Prostate gland (tissue), 2 donors: Measurements from ENCODE around the gene ICOS. TPM values are rescaled to one million over a fixed set of nuclear protein-coding genes. Genes with fewer than 3 reads are reported as not detected.

Source experiments
- DNase-seq: peaks from one replicate; pipeline ENCODE4 v3.0.0-alpha.2; 2019; ENCODE audit warnings: low spot score
- H3K27ac ChIP-seq, 2 donors: fragments of 200-600 bp; sonication (generic); 2 replicates each; pipeline ENCODE4 v1.5.1; 2017 to 2019
- H3K27me3 ChIP-seq: fragments of 200-600 bp; sonication (generic); replicated peaks from 2 replicates; pipeline ENCODE4 v1.5.1; 2019; ENCODE audit not compliant: insufficient read depth
- H3K36me3 ChIP-seq, 2 donors: fragments of 200-600 bp; sonication (generic); 1 replicate in 1 of 2; 2 replicates in 1 of 2; pipeline versions ENCODE4 v1.5.1 to v1.8.1; 2017 to 2019
- H3K4me1 ChIP-seq: fragments of 200-600 bp; sonication (generic); replicated peaks from 2 replicates; pipeline ENCODE4 v1.5.1; 2019
- H3K4me3 ChIP-seq, 2 donors: fragments of 200-600 bp; sonication (generic); 2 replicates each; pipeline ENCODE4 v1.5.1; 2017 to 2019
- H3K9me3 ChIP-seq: fragments of 200-600 bp; sonication (generic); 2 replicates; pipeline ENCODE4 v1.5.1; 2017
- POLR2A ChIP-seq: fragments of 450-650 bp; IDR thresholded peaks from one replicate; pipeline ENCODE4 v1.6.1; 2016; ENCODE audit warnings: antibody characterized with exemption, mild to moderate bottlenecking
- POLR2AphosphoS5 ChIP-seq: sonication (generic); formaldehyde crosslinking; IDR thresholded peaks from one replicate; pipeline ENCODE4 v1.6.1; 2017; ENCODE audit warnings: antibody characterized with exemption
- WGBS: methylation state at CpG from one replicate; pipeline ENCODE4 v1.1.5; 2018; 5-methylcytosine and 5-hydroxymethylcytosine counted together
- intact Hi-C: fragments of 100-400 bp; cut with DNase I; formaldehyde crosslinking; loops from one replicate; pipeline ENCODE4 v1.14.2; 2022
- total RNA-seq, 2 donors: library from RNA; depleted of rRNA; stranded (reverse); fragments of >200 nt; gene quantifications; one replicate each; pipeline ENCODE4 v1.1.0, GENCODE V29; 2016
- TF ChIP-seq, protein P1 (sequence below), 4 experiments: fragments of 200-600 bp in 2 of 4; fragments of 450-650 bp in 2 of 4; sonication (generic) in 2 of 4; IDR thresholded peaks; 1 replicate in 3 of 4; 2 replicates in 1 of 4; pipeline ENCODE4 v1.5.1; 2016 to 2019; ENCODE audit warnings: antibody characterized with exemption in 4 of 4, mild to moderate bottlenecking in 2 of 4, moderate library complexity in 2 of 4

ICOS gene
- total RNA-seq, 2 donors from 2014 or later = 0.09 TPM; not detected in 1

DNA sequence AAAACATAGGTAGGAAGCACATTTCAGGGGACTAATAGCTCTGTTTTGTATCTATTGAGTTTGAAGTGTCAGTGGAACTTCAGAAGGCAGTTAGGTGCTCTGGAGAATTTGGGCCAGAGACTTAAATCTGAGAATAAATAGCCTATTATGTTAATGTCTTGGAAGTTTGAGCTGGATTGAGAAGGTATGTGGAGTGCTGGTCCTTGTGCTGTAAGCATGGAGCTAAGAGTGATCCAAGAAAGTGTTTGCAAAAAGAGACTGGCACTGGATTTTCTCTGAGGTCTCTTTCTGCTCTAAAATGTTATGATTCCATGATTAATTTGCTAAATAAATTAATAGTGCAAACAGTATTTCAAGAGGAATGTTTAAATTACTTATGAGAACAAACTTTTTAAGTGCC lies 63.3 kb downstream of the ICOS start:
- Histone ChIP-seq H3K36me3 (no peaks in the 10 kb centered on the region), H3K4me1 (peaks cover 7% of the 10 kb centered on the region), H3K4me3 (no peak overlapping the region), H3K27ac (no peak overlapping the region), H3K9me3 (no peaks in the 10 kb centered on the region), H3K27me3 (no peaks in the 10 kb centered on the region)
- intact Hi-C loops = no loop called here
- DNase-seq = no peak
- TF ChIP-seq, protein P1, sequence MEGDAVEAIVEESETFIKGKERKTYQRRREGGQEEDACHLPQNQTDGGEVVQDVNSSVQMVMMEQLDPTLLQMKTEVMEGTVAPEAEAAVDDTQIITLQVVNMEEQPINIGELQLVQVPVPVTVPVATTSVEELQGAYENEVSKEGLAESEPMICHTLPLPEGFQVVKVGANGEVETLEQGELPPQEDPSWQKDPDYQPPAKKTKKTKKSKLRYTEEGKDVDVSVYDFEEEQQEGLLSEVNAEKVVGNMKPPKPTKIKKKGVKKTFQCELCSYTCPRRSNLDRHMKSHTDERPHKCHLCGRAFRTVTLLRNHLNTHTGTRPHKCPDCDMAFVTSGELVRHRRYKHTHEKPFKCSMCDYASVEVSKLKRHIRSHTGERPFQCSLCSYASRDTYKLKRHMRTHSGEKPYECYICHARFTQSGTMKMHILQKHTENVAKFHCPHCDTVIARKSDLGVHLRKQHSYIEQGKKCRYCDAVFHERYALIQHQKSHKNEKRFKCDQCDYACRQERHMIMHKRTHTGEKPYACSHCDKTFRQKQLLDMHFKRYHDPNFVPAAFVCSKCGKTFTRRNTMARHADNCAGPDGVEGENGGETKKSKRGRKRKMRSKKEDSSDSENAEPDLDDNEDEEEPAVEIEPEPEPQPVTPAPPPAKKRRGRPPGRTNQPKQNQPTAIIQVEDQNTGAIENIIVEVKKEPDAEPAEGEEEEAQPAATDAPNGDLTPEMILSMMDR (IDR thresholded peaks at IDR 0.05) = no peak
- TF ChIP-seq POLR2AphosphoS5 = no peak
- TF ChIP-seq POLR2A = no peak

DNA sequence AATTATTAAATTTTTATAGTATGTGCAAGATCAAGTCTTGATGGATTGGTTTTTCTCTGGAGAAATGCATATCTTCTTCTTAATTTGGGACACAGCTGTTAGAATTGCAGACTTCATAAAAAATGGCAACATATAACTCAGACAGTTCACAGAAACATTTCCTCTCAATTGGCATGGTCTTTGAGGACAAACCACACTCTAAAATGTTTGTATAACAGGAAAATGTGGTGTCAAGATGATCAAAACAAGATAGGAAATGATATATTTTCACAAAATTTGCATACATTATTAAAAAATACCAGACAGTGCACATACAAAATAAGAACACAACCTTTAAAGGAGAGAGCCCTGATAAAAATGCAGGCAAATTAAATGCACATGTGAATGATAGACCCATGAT lies 63.9 kb downstream of the ICOS start:
- H3K9me3 ChIP-seq = no peaks in the 10 kb centered on the region
- intact Hi-C loops = no loop called here
- H3K36me3 ChIP-seq = no peaks in the 10 kb centered on the region
- no peak for DNase-seq
- no peak for TF ChIP-seq POLR2A
- TF ChIP-seq POLR2AphosphoS5 = no peak
- TF ChIP-seq, protein P1 (IDR thresholded peaks at IDR 0.05) = no peak
- H3K4me1 ChIP-seq = peaks cover 7% of the 10 kb centered on the region
- no peaks in the 10 kb centered on the region for H3K27me3 ChIP-seq
- no peak overlapping the region for H3K4me3 ChIP-seq
- no peak overlapping the region for H3K27ac ChIP-seq

DNA sequence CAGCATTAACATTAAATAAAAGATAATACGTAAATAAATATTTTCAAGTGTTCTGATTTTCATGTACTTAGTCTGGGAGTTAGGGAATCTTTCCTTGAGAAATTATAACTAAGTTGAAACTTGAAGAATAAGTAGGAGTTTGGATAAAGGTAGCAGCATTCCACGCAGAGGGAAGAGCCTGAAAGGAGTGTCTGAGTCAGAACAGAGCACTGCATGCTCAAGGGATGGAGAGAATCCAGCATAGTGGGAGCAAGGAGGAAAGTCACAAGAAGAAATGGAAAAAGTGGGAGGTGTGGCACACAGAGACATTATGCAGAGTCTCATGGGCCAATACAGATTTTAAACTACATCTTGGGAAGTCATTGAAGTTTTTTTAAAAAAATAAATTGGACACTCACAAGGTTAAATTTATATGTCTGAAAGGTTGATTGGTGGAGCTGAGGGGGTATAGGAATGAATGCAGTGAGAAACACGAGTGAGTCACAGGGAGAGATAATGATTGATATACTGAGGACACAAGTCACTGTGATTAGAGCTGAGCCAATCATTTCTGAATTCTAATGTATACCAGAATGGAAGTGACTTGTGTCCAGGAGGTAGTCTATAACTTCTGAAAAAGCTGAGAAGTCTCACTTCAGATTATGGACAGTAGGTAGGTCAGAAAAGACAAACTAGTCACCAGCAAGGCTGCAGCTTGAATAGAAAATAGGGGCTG lies 66.9 kb downstream of the ICOS start:
- Histone ChIP-seq H3K4me1 (peaks cover 7% of the 10 kb centered on the region), H3K9me3 (no peaks in the 10 kb centered on the region), H3K36me3 (no peaks in the 10 kb centered on the region), H3K27me3 (no peaks in the 10 kb centered on the region), H3K27ac (no peak overlapping the region), H3K4me3 (no peak overlapping the region)
- no peak for DNase-seq
- WGBS = 80% methylated on average over 3 of the region's 3 CpGs
- no peak for TF ChIP-seq POLR2AphosphoS5
- TF ChIP-seq POLR2A = no peak
- TF ChIP-seq, protein P1 (IDR thresholded peaks at IDR 0.05) = no peak
- intact Hi-C loops = no loop called here

DNA sequence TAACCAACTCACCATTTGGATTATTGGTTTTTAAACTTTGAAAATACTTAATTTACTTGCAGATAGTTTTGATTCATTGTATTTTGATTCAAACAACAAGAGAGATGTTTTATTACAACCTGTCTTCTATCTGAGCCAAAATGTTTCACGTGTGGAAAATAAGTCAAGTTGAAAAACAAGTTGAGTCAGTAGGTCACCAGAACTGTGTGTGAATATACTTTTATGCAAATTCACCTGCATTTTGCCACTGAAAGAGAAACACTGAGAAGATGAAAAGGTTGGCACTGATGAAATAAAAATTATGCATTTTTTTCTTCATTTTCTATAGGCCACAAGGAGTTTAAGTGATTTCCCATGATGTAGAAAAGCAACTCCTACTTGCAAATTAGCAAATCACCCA lies 68.3 kb downstream of the ICOS start:
- no peak for DNase-seq
- no peak overlapping the region for H3K27ac ChIP-seq
- no peaks in the 10 kb centered on the region for H3K27me3 ChIP-seq
- H3K4me3 ChIP-seq = no peak overlapping the region
- H3K36me3 ChIP-seq = no peaks in the 10 kb centered on the region
- H3K9me3 ChIP-seq = no peaks in the 10 kb centered on the region
- no peaks in the 10 kb centered on the region for H3K4me1 ChIP-seq
- intact Hi-C loops = no loop called here
- peak; percentile 51 for TF ChIP-seq POLR2AphosphoS5
- TF ChIP-seq, protein P1 (IDR thresholded peaks at IDR 0.05) = no peak
- 35% methylated on average over 1 of the region's 1 CpG for WGBS

DNA sequence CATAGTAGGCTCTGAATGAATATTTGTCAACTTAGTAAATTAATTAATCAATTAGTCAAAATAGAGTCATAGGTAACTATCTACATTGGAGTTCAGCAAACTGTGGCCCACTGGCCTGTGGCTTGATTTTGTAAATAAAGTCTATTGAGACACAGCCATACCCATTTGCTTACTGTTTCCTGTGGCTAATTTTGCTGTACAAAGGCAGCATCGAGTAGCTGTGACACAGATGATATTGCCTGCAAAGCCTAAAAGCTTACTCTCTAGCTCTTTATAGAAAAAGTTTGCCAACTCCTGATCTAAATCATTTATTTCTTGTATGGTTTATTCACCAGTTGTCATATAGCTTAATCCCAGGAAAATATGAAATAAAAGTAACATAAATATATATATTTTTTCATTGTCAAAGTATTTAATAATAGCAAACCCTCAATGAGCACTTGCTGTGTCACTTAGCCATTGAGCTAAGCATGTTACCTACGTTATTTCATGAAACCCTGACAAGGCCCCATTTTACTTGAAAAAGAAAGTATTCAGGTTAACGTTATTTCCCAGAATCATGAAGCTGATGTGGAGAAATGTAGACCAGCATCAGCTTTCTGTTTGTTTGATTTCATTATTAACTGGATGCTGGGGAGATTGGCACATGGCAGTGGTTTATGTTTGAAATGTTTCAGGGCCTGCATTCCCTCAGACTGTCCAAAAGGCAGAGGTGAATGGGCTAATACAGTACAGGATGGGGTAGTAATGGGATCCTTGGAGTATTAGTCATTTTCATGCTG lies 69.6 kb downstream of the ICOS start:
- no peak overlapping the region for H3K27ac ChIP-seq
- intact Hi-C loops = no loop called here
- H3K36me3 ChIP-seq = no peaks in the 10 kb centered on the region
- no peaks in the 10 kb centered on the region for H3K4me1 ChIP-seq
- DNase-seq = no peak
- no peaks in the 10 kb centered on the region for H3K9me3 ChIP-seq
- WGBS = 86% methylated on average over 3 of the region's 3 CpGs
- TF ChIP-seq, protein P1 (IDR thresholded peaks at IDR 0.05) = no peak
- TF ChIP-seq POLR2AphosphoS5 (no peak), POLR2A (no peak)
- no peak overlapping the region for H3K4me3 ChIP-seq
- H3K27me3 ChIP-seq = no peaks in the 10 kb centered on the region
